Measurements from ENCODE around the gene FZD2.

GRCh38 chr17:44602390-44602789 lies 45.1 kb downstream of the FZD2 start:
- TF ChIP-seq EZH2phosphoT487 (IDR thresholded peaks at IDR 0.05; ENCODE audit: insufficient read depth, low read depth): no peak
- TF ChIP-seq EZH2 (IDR thresholded peaks at IDR 0.05; ENCODE audit: insufficient read depth, poor library complexity, severe bottlenecking): no peak
